Uterus (tissue), 2 donors: ENCODE measurements around the gene KSR2.

Experiments
- CTCF ChIP-seq, 4 experiments: fragments of 200-600 bp in 2 of 4; fragments of 450-650 bp in 2 of 4; sonication (generic) in 2 of 4; IDR thresholded peaks; one replicate each; pipeline ENCODE4 v1.5.1; 2016 to 2019; ENCODE audit warnings: antibody characterized with exemption in 4 of 4, mild to moderate bottlenecking in 2 of 4, moderate library complexity in 1 of 4
- POLR2A ChIP-seq, 2 donors: fragments of 450-650 bp; IDR thresholded peaks; one replicate each; pipeline ENCODE4 v1.6.1; 2016; ENCODE audit warnings: antibody characterized with exemption in 2 of 2, mild to moderate bottlenecking in 1 of 2, moderate library complexity in 1 of 2

- TF ChIP-seq POLR2A (IDR thresholded peaks at IDR 0.05) (no peak), CTCF (IDR thresholded peaks at IDR 0.05) (no peak)
Observed at GRCh38 chr12:117481470-117481869, 487.3 kb downstream of the KSR2 start.
